Ovary (tissue), 3 donors: ENCODE data around the gene ZNF569.

Experiments
- EP300 ChIP-seq: sonication (generic); formaldehyde crosslinking; IDR thresholded peaks from one replicate; pipeline ENCODE4 v1.6.1; 2017; ENCODE audit warnings: antibody characterized with exemption
- TF ChIP-seq, protein P1 (sequence below), 3 donors: fragments of 450-650 bp in 2 of 3; fragments of 200-600 bp in 1 of 3; IDR thresholded peaks; one replicate each; pipeline versions ENCODE4 v1.5.1 to v1.8.0; 2016 to 2022; ENCODE audit warnings: antibody characterized with exemption in 3 of 3, mild to moderate bottlenecking in 1 of 3
- donor health status: DM: no; HTN: no; CAD: no.

GRCh38 chr19:37466277-37466797, 907 bp downstream of the ZNF569 start:
- TF ChIP-seq, protein P1, sequence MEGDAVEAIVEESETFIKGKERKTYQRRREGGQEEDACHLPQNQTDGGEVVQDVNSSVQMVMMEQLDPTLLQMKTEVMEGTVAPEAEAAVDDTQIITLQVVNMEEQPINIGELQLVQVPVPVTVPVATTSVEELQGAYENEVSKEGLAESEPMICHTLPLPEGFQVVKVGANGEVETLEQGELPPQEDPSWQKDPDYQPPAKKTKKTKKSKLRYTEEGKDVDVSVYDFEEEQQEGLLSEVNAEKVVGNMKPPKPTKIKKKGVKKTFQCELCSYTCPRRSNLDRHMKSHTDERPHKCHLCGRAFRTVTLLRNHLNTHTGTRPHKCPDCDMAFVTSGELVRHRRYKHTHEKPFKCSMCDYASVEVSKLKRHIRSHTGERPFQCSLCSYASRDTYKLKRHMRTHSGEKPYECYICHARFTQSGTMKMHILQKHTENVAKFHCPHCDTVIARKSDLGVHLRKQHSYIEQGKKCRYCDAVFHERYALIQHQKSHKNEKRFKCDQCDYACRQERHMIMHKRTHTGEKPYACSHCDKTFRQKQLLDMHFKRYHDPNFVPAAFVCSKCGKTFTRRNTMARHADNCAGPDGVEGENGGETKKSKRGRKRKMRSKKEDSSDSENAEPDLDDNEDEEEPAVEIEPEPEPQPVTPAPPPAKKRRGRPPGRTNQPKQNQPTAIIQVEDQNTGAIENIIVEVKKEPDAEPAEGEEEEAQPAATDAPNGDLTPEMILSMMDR (IDR thresholded peaks at IDR 0.05): no peak
- TF ChIP-seq EP300: no peak
